Panc1 (cell line): ENCODE results near the gene POLE.

Experiments
- POLR2AphosphoS5 ChIP-seq: IDR thresholded peaks from 2 replicates; pipeline ENCODE4 v1.6.1; 2012; ENCODE audit warnings: mild to moderate bottlenecking, low read depth, low read length, moderate library complexity
- TF ChIP-seq, protein P1 (sequence below): fragments of 450-650 bp; IDR thresholded peaks from 2 replicates; pipeline ENCODE4 v1.5.1; 2017; ENCODE audit warnings: mild to moderate bottlenecking

- no peak for TF ChIP-seq POLR2AphosphoS5
- TF ChIP-seq, protein P1, sequence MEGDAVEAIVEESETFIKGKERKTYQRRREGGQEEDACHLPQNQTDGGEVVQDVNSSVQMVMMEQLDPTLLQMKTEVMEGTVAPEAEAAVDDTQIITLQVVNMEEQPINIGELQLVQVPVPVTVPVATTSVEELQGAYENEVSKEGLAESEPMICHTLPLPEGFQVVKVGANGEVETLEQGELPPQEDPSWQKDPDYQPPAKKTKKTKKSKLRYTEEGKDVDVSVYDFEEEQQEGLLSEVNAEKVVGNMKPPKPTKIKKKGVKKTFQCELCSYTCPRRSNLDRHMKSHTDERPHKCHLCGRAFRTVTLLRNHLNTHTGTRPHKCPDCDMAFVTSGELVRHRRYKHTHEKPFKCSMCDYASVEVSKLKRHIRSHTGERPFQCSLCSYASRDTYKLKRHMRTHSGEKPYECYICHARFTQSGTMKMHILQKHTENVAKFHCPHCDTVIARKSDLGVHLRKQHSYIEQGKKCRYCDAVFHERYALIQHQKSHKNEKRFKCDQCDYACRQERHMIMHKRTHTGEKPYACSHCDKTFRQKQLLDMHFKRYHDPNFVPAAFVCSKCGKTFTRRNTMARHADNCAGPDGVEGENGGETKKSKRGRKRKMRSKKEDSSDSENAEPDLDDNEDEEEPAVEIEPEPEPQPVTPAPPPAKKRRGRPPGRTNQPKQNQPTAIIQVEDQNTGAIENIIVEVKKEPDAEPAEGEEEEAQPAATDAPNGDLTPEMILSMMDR: no peak
These were observed 30.6 kb upstream of the POLE start for GRCh38 chr12:132717531-132718387.
